HCEC 1CT (cell line): ENCODE data around the gene PLA2G6.
"Not testable (repeated sequence)": the region's sequence is repeated elsewhere in the genome, so short reads cannot be mapped to it uniquely, and the experiment has no call there.

ENCODE experiments used
- DNase-seq: peaks from one replicate; pipeline ENCODE4 v3.0.0-alpha.2; 2017

Gene PLA2G6

GRCh38 chr22:38162881-38163843 is 18.5 kb downstream of the PLA2G6 start:
- no peak for DNase-seq

GRCh38 chr22:38155703-38156102 is 25.9 kb downstream of the PLA2G6 start:
- no peak for DNase-seq

- not testable (repeated sequence) for DNase-seq
Measured at GRCh38 chr22:38154563-38154915, 27.1 kb downstream of the PLA2G6 start.

GRCh38 chr22:38153821-38154562 is 27.6 kb downstream of the PLA2G6 start:
- DNase-seq: no peak

GRCh38 chr22:38151126-38151500 is 30.5 kb downstream of the PLA2G6 start:
- DNase-seq: no peak

GRCh38 chr22:38148245-38148644 is 33.4 kb downstream of the PLA2G6 start:
- peak; percentile 46 for DNase-seq

- not testable (repeated sequence) for DNase-seq
Measured at GRCh38 chr22:38146166-38146565, 35.5 kb downstream of the PLA2G6 start.

GRCh38 chr22:38144025-38144405 is 37.6 kb downstream of the PLA2G6 start:
- peak; percentile 3 for DNase-seq

GRCh38 chr22:38142606-38143005 is 39.0 kb downstream of the PLA2G6 start:
- DNase-seq: no peak

- DNase-seq: no peak
Measured at GRCh38 chr22:38141217-38141973, 40.2 kb downstream of the PLA2G6 start.

- DNase-seq: no peak
Measured at GRCh38 chr22:38139901-38140300, 41.7 kb downstream of the PLA2G6 start.

GRCh38 chr22:38138961-38139360 is 42.7 kb downstream of the PLA2G6 start:
- no peak for DNase-seq

- DNase-seq: no peak
Measured at GRCh38 chr22:38137876-38138687, 43.5 kb downstream of the PLA2G6 start.

- DNase-seq: no peak
Measured at GRCh38 chr22:38136607-38137006, 45.0 kb downstream of the PLA2G6 start.

- peak; percentile 76 for DNase-seq
Measured at GRCh38 chr22:38135133-38135706, 46.4 kb downstream of the PLA2G6 start.

- no peak for DNase-seq
Measured at GRCh38 chr22:38133331-38133730, 48.3 kb downstream of the PLA2G6 start.

- no peak for DNase-seq
Measured at GRCh38 chr22:38132794-38133193, 48.8 kb downstream of the PLA2G6 start.

GRCh38 chr22:38132136-38132535 is 49.5 kb downstream of the PLA2G6 start:
- DNase-seq: no peak

- DNase-seq: no peak
Measured at GRCh38 chr22:38131399-38131798, 50.2 kb downstream of the PLA2G6 start.

GRCh38 chr22:38129856-38130255 is 51.8 kb downstream of the PLA2G6 start:
- no peak for DNase-seq

- no peak for DNase-seq
Measured at GRCh38 chr22:38129021-38129420, 52.6 kb downstream of the PLA2G6 start.

GRCh38 chr22:38127869-38128268 is 53.8 kb downstream of the PLA2G6 start:
- no peak for DNase-seq
